ENCODE data around the gene TSHZ2. TPM values are rescaled to one million over a fixed set of nuclear protein-coding genes. Genes with fewer than 3 reads are reported as not detected.
"Not testable (repeated sequence)": the region's sequence is repeated elsewhere in the genome, so short reads cannot be mapped to it uniquely, and the experiment has no call there.

TSHZ2 gene
- total RNA-seq, 1 experiment from 2014 or later: 0.07 TPM

DNA sequence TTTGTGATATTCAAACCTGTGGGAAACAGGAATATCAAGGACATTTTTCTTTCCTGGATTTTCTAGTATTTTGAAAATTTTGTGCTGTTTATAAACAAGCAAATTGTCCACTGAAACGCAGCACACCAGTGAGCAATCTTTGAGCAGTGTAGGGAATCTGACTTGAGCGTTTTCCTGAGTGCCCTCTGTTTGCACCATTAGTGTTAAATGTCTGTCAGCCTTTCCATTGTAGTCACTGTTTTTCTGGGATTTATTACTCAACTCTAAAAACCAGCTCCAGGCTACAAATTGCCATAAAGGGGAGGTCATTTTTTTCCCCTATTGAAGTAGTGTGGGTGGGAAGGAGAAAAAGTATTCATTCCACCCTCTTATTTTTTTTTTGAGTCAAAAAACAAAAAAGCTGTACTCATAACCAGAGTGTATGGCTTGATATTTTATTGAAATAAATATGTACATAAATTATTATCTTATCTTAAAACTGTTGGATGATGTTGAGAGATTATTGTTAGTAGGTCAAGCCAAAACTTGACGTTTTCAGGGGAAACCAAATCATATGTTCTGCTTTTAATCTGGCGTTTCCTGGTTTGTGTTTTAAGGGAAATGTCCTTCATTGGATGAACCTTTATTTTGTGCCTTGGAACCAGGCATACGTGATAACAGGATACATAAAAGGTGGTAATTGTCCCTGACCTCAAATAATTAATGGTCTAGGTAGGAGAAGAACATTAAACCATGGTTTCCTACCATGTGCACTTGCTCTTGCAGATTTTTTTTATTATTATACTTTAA is 51.8 kb downstream of the TSHZ2 start:
- no peaks in the 10 kb centered on the region for H3K4me1 Mint-ChIP-seq
- Histone ChIP-seq H2BK5ac (ENCODE audit: insufficient read length, low read length) (no peak overlapping the region), H2BK12ac (ENCODE audit: insufficient read length, low read depth, low read length) (no peak overlapping the region), H4K8ac (replicated peaks; ENCODE audit: insufficient read length, low read depth, low read length) (no peak overlapping the region), H4K20me1 (ENCODE audit: control insufficient read depth, insufficient read depth, insufficient read length) (no peaks in the 10 kb centered on the region), H3K79me2 (ENCODE audit: insufficient read depth, low read length) (no peaks in the 10 kb centered on the region), H4K5ac (ENCODE audit: insufficient read length, low read depth, low read length) (no peak overlapping the region), H3K9ac (ENCODE audit: extremely low read depth, insufficient read length, low read length) (no peak overlapping the region), H3K4me2 (ENCODE audit: insufficient read depth, insufficient read length, low read length) (no peak overlapping the region), H2BK15ac (ENCODE audit: low read depth, low read length) (no peak overlapping the region), H2BK20ac (ENCODE audit: low read depth, low read length, poor library complexity, severe bottlenecking) (no peak overlapping the region), H3K4me1 (ENCODE audit: insufficient read depth, low read length) (no peaks in the 10 kb centered on the region), H3K9me3 (ENCODE audit: control insufficient read depth, low read depth, low read length) (no peaks in the 10 kb centered on the region), H2AFZ (ENCODE audit: low read length) (no peak overlapping the region), H3T11ph (ENCODE audit: low read length) (no peak overlapping the region), H3K14ac (ENCODE audit: insufficient read depth, low read length) (no peak overlapping the region), H2AK5ac (ENCODE audit: insufficient read length, low read length) (no peak overlapping the region), H3K23ac (ENCODE audit: insufficient read length, low read depth, low read length) (no peak overlapping the region), H3K56ac (ENCODE audit: insufficient read length, low read depth, low read length) (no peak overlapping the region), H3K18ac (ENCODE audit: insufficient read length, low read depth, low read length) (no peak overlapping the region), H2BK120ac (ENCODE audit: low read depth, low read length, poor library complexity, severe bottlenecking) (no peak overlapping the region), H3K79me1 (ENCODE audit: insufficient read depth, low read depth, low read length, poor library complexity, severe bottlenecking) (no peaks in the 10 kb centered on the region), H3K23me2 (ENCODE audit: insufficient read length, low read depth, low read length, poor library complexity, severe bottlenecking) (no peaks in the 10 kb centered on the region), H4K91ac (ENCODE audit: insufficient read length, low read depth, low read length) (no peak overlapping the region), H3K27ac (ENCODE audit: insufficient read length, low read depth, low read length) (no peak overlapping the region), H3K4ac (ENCODE audit: low read depth, low read length) (no peak overlapping the region), H3K27me3 (ENCODE audit: insufficient read depth, low read length) (no peaks in the 10 kb centered on the region)
- no peak overlapping the region for H3K27ac Mint-ChIP-seq
- WGBS (ENCODE audit: extremely low coverage, insufficient read length, low lambda C conversion rate): no CpG with 5 or more reads among the region's 5 CpGs
- DNase-seq: no peak
- no peak overlapping the region for H3K4me3 Mint-ChIP-seq
- H3K36me3 Mint-ChIP-seq (ENCODE audit: insufficient read depth in 1 of 3, low read depth in 3 of 3): no peaks in the 10 kb centered on the region
- H3K27me3 Mint-ChIP-seq (ENCODE audit: low read depth): peaks cover 3% of the 10 kb centered on the region
- TF ChIP-seq, protein P1, sequence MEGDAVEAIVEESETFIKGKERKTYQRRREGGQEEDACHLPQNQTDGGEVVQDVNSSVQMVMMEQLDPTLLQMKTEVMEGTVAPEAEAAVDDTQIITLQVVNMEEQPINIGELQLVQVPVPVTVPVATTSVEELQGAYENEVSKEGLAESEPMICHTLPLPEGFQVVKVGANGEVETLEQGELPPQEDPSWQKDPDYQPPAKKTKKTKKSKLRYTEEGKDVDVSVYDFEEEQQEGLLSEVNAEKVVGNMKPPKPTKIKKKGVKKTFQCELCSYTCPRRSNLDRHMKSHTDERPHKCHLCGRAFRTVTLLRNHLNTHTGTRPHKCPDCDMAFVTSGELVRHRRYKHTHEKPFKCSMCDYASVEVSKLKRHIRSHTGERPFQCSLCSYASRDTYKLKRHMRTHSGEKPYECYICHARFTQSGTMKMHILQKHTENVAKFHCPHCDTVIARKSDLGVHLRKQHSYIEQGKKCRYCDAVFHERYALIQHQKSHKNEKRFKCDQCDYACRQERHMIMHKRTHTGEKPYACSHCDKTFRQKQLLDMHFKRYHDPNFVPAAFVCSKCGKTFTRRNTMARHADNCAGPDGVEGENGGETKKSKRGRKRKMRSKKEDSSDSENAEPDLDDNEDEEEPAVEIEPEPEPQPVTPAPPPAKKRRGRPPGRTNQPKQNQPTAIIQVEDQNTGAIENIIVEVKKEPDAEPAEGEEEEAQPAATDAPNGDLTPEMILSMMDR (conservative IDR thresholded peaks at IDR 0.05): no peak
- no peaks in the 10 kb centered on the region; a peak in 1 of 5 replicates for H3K9me3 Mint-ChIP-seq

DNA sequence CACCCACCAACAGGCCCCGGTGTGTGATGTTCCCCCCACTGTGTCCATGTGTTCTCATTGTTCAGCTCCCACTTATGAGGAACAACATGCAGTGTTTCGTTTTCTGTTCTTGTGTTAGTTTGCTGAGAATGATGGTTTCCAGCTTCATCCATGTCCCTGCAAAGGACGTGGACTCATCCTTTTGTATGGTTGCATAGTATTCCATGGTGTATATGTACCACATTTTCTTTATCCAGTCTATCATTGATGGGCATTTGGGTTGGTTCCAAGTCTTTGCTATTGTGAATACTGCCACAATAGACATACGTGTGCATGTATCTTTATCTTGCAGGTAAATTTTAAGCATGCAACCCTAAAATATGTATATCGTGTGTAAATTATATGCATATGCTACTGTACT is 52.5 kb downstream of the TSHZ2 start:
- H4K5ac ChIP-seq (ENCODE audit: insufficient read length, low read depth, low read length); H3K9ac ChIP-seq (ENCODE audit: extremely low read depth, insufficient read length, low read length); H3K4ac ChIP-seq (ENCODE audit: low read depth, low read length); H3K79me2 ChIP-seq (ENCODE audit: insufficient read depth, low read length); H3K4me1 Mint-ChIP-seq; H2BK20ac ChIP-seq (ENCODE audit: low read depth, low read length, poor library complexity, severe bottlenecking); H2AK5ac ChIP-seq (ENCODE audit: insufficient read length, low read length); H3K27me3 ChIP-seq (ENCODE audit: insufficient read depth, low read length); H3K79me1 ChIP-seq (ENCODE audit: insufficient read depth, low read depth, low read length, poor library complexity, severe bottlenecking); H3K4me1 ChIP-seq (ENCODE audit: insufficient read depth, low read length); H3K27ac Mint-ChIP-seq; H3K23ac ChIP-seq (ENCODE audit: insufficient read length, low read depth, low read length); H3K14ac ChIP-seq (ENCODE audit: insufficient read depth, low read length); H3K27me3 Mint-ChIP-seq (ENCODE audit: low read depth); H4K20me1 ChIP-seq (ENCODE audit: control insufficient read depth, insufficient read depth, insufficient read length); H3K36me3 Mint-ChIP-seq (ENCODE audit: insufficient read depth in 1 of 3, low read depth in 3 of 3); DNase-seq; H2BK12ac ChIP-seq (ENCODE audit: insufficient read length, low read depth, low read length); H2BK15ac ChIP-seq (ENCODE audit: low read depth, low read length); H2BK120ac ChIP-seq (ENCODE audit: low read depth, low read length, poor library complexity, severe bottlenecking); H4K8ac ChIP-seq (replicated peaks; ENCODE audit: insufficient read length, low read depth, low read length); H2AFZ ChIP-seq (ENCODE audit: low read length); H4K91ac ChIP-seq (ENCODE audit: insufficient read length, low read depth, low read length); H3K56ac ChIP-seq (ENCODE audit: insufficient read length, low read depth, low read length); H3K18ac ChIP-seq (ENCODE audit: insufficient read length, low read depth, low read length); H3K4me3 Mint-ChIP-seq; H3K9me3 ChIP-seq (ENCODE audit: control insufficient read depth, low read depth, low read length); H3K9me3 Mint-ChIP-seq; H2BK5ac ChIP-seq (ENCODE audit: insufficient read length, low read length); H3T11ph ChIP-seq (ENCODE audit: low read length); H3K27ac ChIP-seq (ENCODE audit: insufficient read length, low read depth, low read length); H3K23me2 ChIP-seq (ENCODE audit: insufficient read length, low read depth, low read length, poor library complexity, severe bottlenecking); H3K4me2 ChIP-seq (ENCODE audit: insufficient read depth, insufficient read length, low read length): not testable (repeated sequence)
- WGBS (ENCODE audit: extremely low coverage, insufficient read length, low lambda C conversion rate): no CpG with 5 or more reads among the region's 5 CpGs

All from H9 (cell line).